HG03159 (cell line): Measurements from ENCODE around the gene DRC3.

Experiments
- ATAC-seq: cut with Tn5 transposase; IDR thresholded peaks from one replicate; pipeline ENCODE4 v1.9.1; 2021; ENCODE audit warnings: mild to moderate bottlenecking, moderate library complexity; ENCODE audit not compliant: unreplicated experiment

Gene DRC3

DNA sequence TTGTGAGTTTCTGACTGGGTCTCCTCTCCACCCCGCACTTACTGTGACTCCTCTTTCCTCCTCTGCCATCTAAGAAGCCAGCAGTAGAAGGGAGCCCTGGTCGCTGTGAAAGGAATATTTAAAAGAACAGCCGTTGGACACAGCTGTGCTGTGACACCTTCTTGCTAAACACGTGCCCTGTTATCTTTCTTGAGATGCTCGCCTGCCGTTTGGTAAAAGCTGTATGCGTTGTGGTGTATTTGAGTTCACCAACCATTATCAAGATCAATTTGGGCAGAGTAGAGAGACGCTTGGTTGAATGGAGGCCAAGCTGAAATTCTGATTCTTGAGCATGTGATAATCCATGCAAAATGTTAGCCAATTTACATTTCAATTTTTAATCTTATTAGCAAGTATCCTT is 70.3 kb downstream of the DRC3 start:
- ATAC-seq, result no peak

DNA sequence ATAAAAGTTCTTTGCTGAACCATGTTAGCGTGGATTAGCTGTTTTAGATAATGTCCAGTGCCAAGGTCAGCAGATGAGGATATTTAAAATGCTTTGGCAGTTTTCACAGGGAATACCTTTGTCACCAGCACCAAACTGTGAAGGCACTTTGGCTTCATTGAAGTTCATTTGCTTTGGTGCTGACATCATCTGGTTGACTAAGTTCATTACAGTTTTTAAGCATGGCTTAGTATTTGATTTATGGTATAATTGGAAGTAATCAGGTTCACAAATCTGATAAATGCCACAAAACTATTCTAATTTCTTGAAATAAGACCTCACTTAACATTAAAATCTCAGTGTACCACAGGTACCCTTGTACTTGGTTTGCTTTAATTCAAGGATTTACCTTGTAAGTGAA is 70.8 kb downstream of the DRC3 start:
- no peak for ATAC-seq

DNA sequence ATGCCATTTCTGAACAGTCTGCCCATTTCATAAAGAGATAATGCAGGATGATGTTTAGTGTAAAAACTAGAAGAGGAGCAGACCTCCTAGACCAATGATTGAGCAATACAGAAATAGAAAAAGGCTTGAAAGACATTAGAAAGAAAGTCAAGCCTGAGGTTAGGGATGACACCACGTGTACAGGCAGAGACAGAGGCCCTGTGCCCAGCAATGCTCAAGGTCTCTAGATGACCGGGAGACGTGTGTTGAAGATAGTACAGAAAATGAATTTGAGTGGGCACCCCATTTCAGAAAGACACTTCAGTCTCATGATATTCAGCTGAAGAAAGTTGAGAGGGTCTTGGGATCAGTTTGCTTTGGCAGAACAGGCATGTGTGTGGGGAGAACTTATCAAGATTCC is 71.9 kb downstream of the DRC3 start:
- ATAC-seq, result no peak

DNA sequence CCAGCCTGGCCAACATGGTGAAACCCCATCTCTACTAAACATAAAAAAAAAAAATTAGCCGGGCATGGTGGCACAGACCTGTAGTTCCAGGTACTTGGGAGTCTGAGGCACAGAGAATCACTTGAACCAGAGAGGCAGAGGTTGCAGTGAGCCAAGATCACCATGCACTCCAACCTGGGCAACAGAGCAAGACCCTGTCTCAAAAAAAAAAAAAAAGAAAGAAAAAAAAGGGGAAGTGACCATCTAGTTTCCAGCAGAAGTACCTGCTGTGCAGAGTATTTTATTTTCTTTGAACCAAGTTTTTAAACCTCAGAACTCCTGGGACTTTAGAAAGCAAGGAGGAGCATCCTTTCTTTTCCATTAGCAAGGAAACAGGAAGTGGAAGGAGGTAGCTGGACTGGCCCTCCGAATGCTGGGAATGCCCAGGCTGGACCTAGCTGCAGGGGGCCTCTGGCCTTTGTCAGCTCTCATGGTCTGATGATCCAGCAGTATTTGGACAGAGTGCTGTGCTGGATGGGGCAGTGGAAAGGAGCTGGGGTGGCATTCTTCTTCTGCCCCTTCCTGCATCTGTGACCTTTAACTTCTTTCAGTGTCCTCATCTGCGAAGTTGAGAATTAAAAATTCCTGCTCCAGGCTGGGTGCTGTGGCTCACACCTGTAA is 73.2 kb downstream of the DRC3 start:
- ATAC-seq, result no peak

DNA sequence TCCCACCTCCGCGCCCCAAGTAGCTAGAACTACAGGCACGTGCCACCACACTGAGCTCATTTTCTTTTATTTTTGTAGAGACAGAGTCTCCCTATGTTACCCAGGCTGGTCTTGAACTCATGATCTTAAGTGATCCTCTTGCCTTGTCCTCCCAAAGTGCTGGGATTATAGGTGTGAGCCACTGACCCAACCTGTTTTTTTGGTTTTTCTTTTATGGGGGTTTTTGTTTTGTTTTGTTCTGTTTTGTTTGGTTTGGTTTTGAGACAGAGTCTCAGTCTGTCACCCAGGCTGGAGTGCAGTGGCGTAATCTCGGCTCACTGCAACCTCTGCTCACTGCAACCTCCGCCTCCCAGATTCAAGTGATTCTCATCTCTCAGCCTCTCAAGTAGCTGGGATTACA is 82.9 kb downstream of the DRC3 start:
- ATAC-seq, result no peak

DNA sequence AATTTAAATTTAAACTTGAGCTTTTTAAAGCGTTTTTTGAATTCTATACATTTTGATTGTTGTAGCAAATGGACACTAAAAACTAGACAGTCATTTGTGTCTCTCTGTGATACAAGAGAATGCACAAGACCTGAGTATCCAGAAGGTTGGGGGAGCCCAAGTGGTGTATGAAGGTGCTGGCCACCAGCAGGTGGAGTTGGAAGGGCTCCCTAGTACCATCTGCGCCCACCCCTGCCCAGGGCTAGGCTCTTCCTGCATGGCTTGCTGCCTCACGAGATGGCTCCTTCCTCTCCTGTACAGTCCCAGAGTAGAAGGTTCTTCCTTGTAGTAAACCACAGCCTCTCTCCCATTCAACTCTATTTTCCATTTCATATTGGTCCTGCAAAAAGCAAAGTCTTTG is 83.6 kb downstream of the DRC3 start:
- no peak for ATAC-seq

DNA sequence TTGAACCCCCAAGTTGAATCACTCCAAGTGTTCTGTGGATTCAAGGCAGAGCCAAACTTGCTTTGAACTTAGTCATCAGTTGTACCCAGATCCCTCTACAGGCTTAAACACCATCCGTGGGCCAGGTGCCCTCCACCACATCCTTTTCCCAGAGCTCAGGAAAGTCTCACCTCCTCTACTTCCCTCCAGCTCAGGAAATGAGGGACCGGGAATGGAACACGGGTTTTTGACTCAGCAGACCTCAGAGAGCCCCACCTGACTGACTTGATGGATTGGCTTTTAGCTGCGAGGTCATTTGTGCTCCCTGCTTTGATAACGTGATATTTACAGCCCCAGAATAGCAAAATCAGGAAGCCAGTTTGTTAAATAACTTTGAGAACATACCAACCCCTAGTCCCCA is 86.6 kb downstream of the DRC3 start:
- no peak for ATAC-seq

DNA sequence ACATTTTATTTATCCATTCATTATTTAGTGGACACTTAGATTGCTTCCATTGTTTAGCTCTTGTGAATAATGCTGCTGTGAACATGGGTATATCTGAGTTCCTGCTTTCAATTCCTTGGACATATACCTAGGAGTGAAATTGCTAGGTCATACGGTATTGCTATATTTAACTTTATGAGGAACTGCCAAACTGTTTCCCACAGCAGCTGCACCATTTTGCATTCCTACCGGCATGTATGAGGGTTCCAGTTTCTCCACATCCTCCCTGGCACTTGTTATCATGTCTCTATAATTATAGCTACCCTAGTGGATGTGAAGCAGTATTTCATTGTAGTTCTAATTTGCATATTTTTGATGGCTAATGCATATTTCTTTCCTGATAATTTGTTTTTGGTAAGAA is 91.4 kb downstream of the DRC3 start:
- no peak for ATAC-seq

DNA sequence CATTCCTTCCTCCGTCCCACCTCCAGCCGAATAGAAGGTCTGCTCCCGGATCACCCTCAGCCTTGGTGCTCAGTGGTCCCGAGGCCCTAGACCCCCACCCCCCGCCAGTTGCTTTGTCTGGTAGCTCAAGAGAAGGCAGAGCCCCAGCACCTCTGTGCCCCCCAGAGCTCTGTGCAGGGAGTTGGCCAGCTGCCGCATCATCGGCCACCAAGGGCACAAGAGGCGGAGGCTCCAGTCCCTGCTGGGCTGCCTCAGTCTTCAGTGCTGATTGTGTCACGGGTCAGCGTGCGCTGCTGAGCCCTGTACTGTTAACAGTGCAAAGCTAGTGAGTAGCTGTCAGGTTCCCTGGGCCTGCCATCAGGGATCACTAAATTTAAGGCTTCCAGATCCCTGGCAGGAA is 92.9 kb downstream of the DRC3 start:
- no peak for ATAC-seq
